Measurements from ENCODE around the gene SLC13A5. TPM values are rescaled to one million over a fixed set of nuclear protein-coding genes. Genes with fewer than 3 reads are reported as not detected.
"Not testable (repeated sequence)": the region's sequence is repeated elsewhere in the genome, so short reads cannot be mapped to it uniquely, and the experiment has no call there.

SLC13A5 gene
- total RNA-seq, 1 experiment from 2014 or later = 0.92 TPM

DNA sequence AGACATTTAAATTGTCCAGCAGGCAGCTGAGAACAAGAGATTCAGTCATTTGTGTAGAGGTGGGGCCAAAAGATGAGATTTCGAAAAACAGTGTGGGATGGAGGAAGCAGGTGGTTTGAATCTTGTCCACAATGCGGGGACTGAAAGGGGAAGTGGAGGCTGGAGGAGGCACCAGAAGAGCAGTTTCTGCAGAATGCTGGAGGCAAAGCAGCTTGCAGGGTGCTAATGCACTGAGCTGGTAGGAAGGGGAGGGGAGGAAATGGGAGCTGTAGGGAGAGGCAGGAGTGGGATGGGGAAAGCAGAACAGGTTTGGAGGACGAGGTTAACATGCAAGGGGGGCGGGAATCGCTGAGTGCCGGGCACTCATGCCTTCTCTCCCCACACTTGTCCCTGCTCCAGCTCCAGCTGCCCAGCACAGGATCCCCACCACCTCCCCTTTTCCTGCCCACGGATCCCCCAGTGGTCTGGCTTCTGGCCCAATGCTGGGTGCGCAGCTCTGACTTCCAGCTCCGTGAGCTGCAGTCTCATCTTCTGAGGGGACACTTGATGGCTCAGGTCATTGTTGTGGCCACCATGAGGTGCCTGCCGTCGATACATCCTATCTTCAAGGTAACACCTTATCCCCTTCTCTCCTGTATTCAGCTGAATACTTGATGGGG is 52.2 kb downstream of the SLC13A5 start:
- Histone ChIP-seq H3K4me1 (replicated peaks; ENCODE audit: insufficient read depth) (peaks cover 9% of the 10 kb centered on the region), H3K4me3 (no peak overlapping the region), H3K36me3 (ENCODE audit: low read depth) (no peaks in the 10 kb centered on the region), H4K20me1 (ENCODE audit: insufficient read depth) (no peaks in the 10 kb centered on the region), H3K4me2 (no peak overlapping the region), H3K27ac (no peak overlapping the region), H3K9me3 (ENCODE audit: insufficient read depth, low read depth) (no peaks in the 10 kb centered on the region), H3K27me3 (ENCODE audit: insufficient read depth, low read depth) (no peaks in the 10 kb centered on the region), H3K9me2 (ENCODE audit: insufficient read depth) (no peaks in the 10 kb centered on the region), H3K79me2 (ENCODE audit: low read depth) (no peaks in the 10 kb centered on the region), H3F3A (ENCODE audit: insufficient read depth, low read depth) (0 out of 2 replicates have a peak, but pooled peaks cover 6% of the 10 kb centered on the region), H2AFZ (no peak overlapping the region)
- ChIA-PET POLR2A (ENCODE audit: unreplicated experiment) (no interaction called here), CTCF (interaction anchor here (1.0 kb wide), 1 partner anchor 360 kb away, joined by 6 read pairs; no protein-coding TSS in a partner anchor)
- TF ChIP-seq CTCF (conservative IDR thresholded peaks at IDR 0.05) = no peak
- TF ChIP-seq EZH2 (IDR thresholded peaks at IDR 0.05; ENCODE audit: low read depth) = no peak
- intact Hi-C loops (cut with micrococcal nuclease; ENCODE audit: unreplicated experiment) = no loop called here
- no TSS peak for BruUV-seq (replicated peaks)
- DNase-seq = no peak

- Histone ChIP-seq H3K27ac (no peak overlapping the region), H3K4me1 (replicated peaks; ENCODE audit: insufficient read depth) (peaks cover 9% of the 10 kb centered on the region), H3K4me3 (no peak overlapping the region), H3K9me3 (ENCODE audit: insufficient read depth, low read depth) (no peaks in the 10 kb centered on the region), H4K20me1 (ENCODE audit: insufficient read depth) (no peaks in the 10 kb centered on the region), H3K27me3 (ENCODE audit: insufficient read depth, low read depth) (no peaks in the 10 kb centered on the region), H3K36me3 (ENCODE audit: low read depth) (no peaks in the 10 kb centered on the region), H3K4me2 (no peak overlapping the region), H3K79me2 (ENCODE audit: low read depth) (no peaks in the 10 kb centered on the region), H3F3A (ENCODE audit: insufficient read depth, low read depth) (0 out of 2 replicates have a peak, but pooled peaks cover 6% of the 10 kb centered on the region), H3K9me2 (ENCODE audit: insufficient read depth) (no peaks in the 10 kb centered on the region), H2AFZ (no peak overlapping the region)
- no TSS peak for BruUV-seq (replicated peaks)
- DNase-seq = no peak
- POLR2A ChIA-PET (ENCODE audit: unreplicated experiment) = no interaction called here
- CTCF ChIA-PET = no interaction called here
- no peak for TF ChIP-seq EZH2 (IDR thresholded peaks at IDR 0.05; ENCODE audit: low read depth)
- no peak for TF ChIP-seq CTCF (conservative IDR thresholded peaks at IDR 0.05)
- intact Hi-C loops (cut with micrococcal nuclease; ENCODE audit: unreplicated experiment) = no loop called here
These were observed 53.1 kb downstream of the SLC13A5 start for GRCh38 chr17:6660101-6660500.

DNA sequence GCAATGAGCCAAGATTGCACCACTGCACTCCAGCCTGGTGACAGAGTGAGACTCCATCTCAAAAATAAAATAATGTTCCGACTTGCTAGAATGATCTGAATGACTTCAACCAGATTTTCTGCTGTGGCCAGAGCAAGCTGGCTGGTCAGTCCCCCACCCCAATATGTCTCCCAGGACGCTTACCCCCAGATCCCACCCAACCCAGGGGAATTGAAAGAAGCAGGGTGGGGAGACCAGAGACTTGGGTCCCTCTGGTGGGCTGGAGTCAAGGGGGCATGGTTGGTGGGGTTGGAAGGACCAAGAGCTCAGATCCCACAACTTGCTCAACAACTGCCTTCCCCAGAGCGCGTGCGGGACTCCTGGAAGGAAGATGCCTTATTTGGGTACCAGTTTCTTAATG is 54.8 kb downstream of the SLC13A5 start:
- H3K79me2 ChIP-seq (ENCODE audit: low read depth); H3F3A ChIP-seq (ENCODE audit: insufficient read depth, low read depth); CTCF ChIA-PET; H4K20me1 ChIP-seq (ENCODE audit: insufficient read depth); H2AFZ ChIP-seq; H3K9me2 ChIP-seq (ENCODE audit: insufficient read depth); intact Hi-C loops (cut with micrococcal nuclease; ENCODE audit: unreplicated experiment); H3K27me3 ChIP-seq (ENCODE audit: insufficient read depth, low read depth); H3K27ac ChIP-seq; POLR2A ChIA-PET (ENCODE audit: unreplicated experiment); H3K36me3 ChIP-seq (ENCODE audit: low read depth); DNase-seq; H3K9me3 ChIP-seq (ENCODE audit: insufficient read depth, low read depth): not testable (repeated sequence)
- Histone ChIP-seq H3K4me3 (peak overlapping the region; percentile 63; the same call in 1 of the 2 replicates), H3K4me2 (peak overlapping the region; percentile 78), H3K4me1 (replicated peaks; ENCODE audit: insufficient read depth) (peaks cover 16% of the 10 kb centered on the region)
- BruUV-seq (replicated peaks) = TSS peak; percentile 25
